ENCODE data around the gene MAPK10.

MAPK10 gene

GRCh38 chr4:86359944-86360478 is at the start of gene MAPK10:
Gene MAPK10 (minus strand): TSS chr4:86360053.
- DNase-seq (ENCODE audit: low spot score) = peak; percentile 97

GRCh38 chr4:86403575-86403974 is 43.7 kb upstream of the MAPK10 start:
- DNase-seq (ENCODE audit: low spot score) = no peak

- no peak for DNase-seq (ENCODE audit: low spot score)
Measured at GRCh38 chr4:86401826-86402225, 42.0 kb upstream of the MAPK10 start.

GRCh38 chr4:86400216-86400615 is 40.4 kb upstream of the MAPK10 start:
- no peak for DNase-seq (ENCODE audit: low spot score)

GRCh38 chr4:86398187-86398586 is 38.3 kb upstream of the MAPK10 start:
- no peak for DNase-seq (ENCODE audit: low spot score)

- no peak for DNase-seq (ENCODE audit: low spot score)
Measured at GRCh38 chr4:86393749-86394148, 33.9 kb upstream of the MAPK10 start.

GRCh38 chr4:86389664-86390063 is 29.8 kb upstream of the MAPK10 start:
- no peak for DNase-seq (ENCODE audit: low spot score)

- no peak for DNase-seq (ENCODE audit: low spot score)
Measured at GRCh38 chr4:86388252-86388651, 28.4 kb upstream of the MAPK10 start.

GRCh38 chr4:86386817-86387415 is 27.1 kb upstream of the MAPK10 start:
- no peak for DNase-seq (ENCODE audit: low spot score)

- DNase-seq (ENCODE audit: low spot score) = no peak
Measured at GRCh38 chr4:86386201-86386600, 26.3 kb upstream of the MAPK10 start.

- no peak for DNase-seq (ENCODE audit: low spot score)
Measured at GRCh38 chr4:86381431-86381830, 21.6 kb upstream of the MAPK10 start.

GRCh38 chr4:86380181-86380724 is 20.4 kb upstream of the MAPK10 start:
- no peak for DNase-seq (ENCODE audit: low spot score)

GRCh38 chr4:86376850-86377249 is 17.0 kb upstream of the MAPK10 start:
- DNase-seq (ENCODE audit: low spot score) = no peak

GRCh38 chr4:86368433-86368832 is 8.6 kb upstream of the MAPK10 start:
- no peak for DNase-seq (ENCODE audit: low spot score)

GRCh38 chr4:86367577-86367976 is 7.7 kb upstream of the MAPK10 start:
- DNase-seq (ENCODE audit: low spot score) = no peak

GRCh38 chr4:86366920-86367319 is 7.1 kb upstream of the MAPK10 start:
- DNase-seq (ENCODE audit: low spot score) = no peak

GRCh38 chr4:86362510-86362909 is 2.7 kb upstream of the MAPK10 start:
- DNase-seq (ENCODE audit: low spot score) = no peak

- peak; percentile 15 for DNase-seq (ENCODE audit: low spot score)
Measured at GRCh38 chr4:86358257-86358656, 1.6 kb downstream of the MAPK10 start.

GRCh38 chr4:86357608-86358007 is 2.2 kb downstream of the MAPK10 start:
- DNase-seq (ENCODE audit: low spot score) = peak; percentile 3

GRCh38 chr4:86356425-86357210 is 3.2 kb downstream of the MAPK10 start:
- no peak for DNase-seq (ENCODE audit: low spot score)

GRCh38 chr4:86354390-86354789 is 5.5 kb downstream of the MAPK10 start:
- no peak for DNase-seq (ENCODE audit: low spot score)

GRCh38 chr4:86346320-86346719 is 13.5 kb downstream of the MAPK10 start:
- DNase-seq (ENCODE audit: low spot score) = no peak

- no peak for DNase-seq (ENCODE audit: low spot score)
Measured at GRCh38 chr4:86344127-86344526, 15.7 kb downstream of the MAPK10 start.
